ENCODE measurements around the gene VAV1.

DNA sequence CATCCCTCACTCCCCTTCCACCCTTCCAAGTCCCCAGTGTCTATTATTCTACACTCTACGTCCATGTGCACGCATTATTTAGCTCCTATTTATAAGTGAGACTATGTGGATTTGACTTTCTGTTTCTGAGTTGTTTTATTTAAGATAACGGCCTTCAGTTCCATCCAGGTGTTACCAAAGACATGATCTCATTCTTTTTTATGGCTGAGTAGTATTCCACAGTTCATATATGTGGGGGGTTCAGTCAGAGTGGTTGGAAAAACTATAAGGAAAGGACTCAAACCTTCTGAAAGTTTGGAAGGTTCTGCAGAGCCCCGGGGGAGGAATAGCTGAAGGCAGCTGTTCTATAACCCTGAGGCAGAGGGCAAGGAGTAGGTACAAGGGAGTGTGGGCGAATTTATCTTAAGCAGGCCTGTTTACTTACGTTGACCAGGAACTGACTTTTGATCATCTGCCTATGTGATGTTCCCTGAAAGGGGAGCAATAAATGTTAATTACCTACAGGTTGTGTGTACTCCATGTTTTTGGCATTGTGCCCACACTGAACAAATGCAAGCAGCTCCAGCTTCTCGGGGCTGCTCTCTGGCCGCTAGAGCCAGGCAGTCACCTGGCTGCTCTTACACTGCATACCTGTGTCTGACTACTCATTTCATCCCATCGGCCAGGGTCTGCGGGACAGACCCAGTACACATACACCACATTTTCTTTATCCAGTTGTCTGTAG is 101.4 kb downstream of the VAV1 start:
- TF ChIP-seq POLR2A (IDR thresholded peaks at IDR 0.05) (no peak), EP300 (IDR thresholded peaks at IDR 0.05) (no peak)
- TF ChIP-seq, protein P1, sequence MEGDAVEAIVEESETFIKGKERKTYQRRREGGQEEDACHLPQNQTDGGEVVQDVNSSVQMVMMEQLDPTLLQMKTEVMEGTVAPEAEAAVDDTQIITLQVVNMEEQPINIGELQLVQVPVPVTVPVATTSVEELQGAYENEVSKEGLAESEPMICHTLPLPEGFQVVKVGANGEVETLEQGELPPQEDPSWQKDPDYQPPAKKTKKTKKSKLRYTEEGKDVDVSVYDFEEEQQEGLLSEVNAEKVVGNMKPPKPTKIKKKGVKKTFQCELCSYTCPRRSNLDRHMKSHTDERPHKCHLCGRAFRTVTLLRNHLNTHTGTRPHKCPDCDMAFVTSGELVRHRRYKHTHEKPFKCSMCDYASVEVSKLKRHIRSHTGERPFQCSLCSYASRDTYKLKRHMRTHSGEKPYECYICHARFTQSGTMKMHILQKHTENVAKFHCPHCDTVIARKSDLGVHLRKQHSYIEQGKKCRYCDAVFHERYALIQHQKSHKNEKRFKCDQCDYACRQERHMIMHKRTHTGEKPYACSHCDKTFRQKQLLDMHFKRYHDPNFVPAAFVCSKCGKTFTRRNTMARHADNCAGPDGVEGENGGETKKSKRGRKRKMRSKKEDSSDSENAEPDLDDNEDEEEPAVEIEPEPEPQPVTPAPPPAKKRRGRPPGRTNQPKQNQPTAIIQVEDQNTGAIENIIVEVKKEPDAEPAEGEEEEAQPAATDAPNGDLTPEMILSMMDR (IDR thresholded peaks at IDR 0.05), result no peak
